ENCODE results near the gene HIVEP1. TPM values are rescaled to one million over a fixed set of nuclear protein-coding genes. Genes with fewer than 3 reads are reported as not detected.

The HIVEP1 gene
- total RNA-seq, 1 experiment from 2014 or later, result 16.7 TPM

DNA sequence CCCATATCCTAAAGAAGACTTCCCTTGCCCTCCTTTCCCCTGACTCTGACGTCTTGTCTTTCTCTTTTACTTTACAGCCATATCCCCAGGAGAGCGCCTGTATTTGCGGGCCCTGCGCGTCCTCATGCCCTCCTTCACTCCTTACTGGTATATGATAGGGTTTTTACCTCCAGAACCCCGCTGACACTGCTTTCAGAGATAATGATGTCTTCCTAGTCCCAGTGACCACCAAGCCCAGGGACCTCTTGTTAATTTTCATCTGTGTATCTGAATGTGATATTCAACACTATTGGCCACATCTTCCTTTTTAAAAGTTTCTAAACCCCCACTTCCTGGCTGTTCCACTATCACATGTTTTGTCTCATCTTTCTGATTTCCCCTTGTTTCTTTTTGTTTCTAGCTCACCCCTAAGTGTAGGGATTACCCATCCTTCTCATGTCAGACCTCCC lies 102.0 kb downstream of the HIVEP1 start:
- DNase-seq (ENCODE audit: low read depth, low spot score) (no peak), ATAC-seq (no peak)
- Histone ChIP-seq H3K27ac (ENCODE audit: low read length) (no peak overlapping the region), H3K36me3 (ENCODE audit: control insufficient read depth, insufficient read depth, low read length) (no peaks in the 10 kb centered on the region), H3K4me3 (ENCODE audit: low read depth in 2 of 2, low read length in 2 of 2) (no peak overlapping the region), H3K27me3 (ENCODE audit: control insufficient read depth, insufficient read depth, low read length) (no peaks in the 10 kb centered on the region), H3K4me1 (ENCODE audit: control insufficient read depth, insufficient read depth, low read length) (no peaks in the 10 kb centered on the region), H3K9me3 (ENCODE audit: control insufficient read depth, insufficient read depth, low read depth, low read length) (peaks cover 3% of the 10 kb centered on the region; the same call in 1 of the 2 replicates)
- in situ Hi-C loops (cut with HindIII; ENCODE audit: low pct_unique_long_range_greater_than_20kb, low sequenced_read_pairs) (no loop called here), intact Hi-C loops (cut with micrococcal nuclease; ENCODE audit: unreplicated experiment) (no loop called here)
- BruUV-seq (replicated peaks), result no TSS peak
- POLR2A ChIA-PET, result no interaction called here
- CTCF ChIA-PET, result no interaction called here
- TF ChIP-seq, protein P1, sequence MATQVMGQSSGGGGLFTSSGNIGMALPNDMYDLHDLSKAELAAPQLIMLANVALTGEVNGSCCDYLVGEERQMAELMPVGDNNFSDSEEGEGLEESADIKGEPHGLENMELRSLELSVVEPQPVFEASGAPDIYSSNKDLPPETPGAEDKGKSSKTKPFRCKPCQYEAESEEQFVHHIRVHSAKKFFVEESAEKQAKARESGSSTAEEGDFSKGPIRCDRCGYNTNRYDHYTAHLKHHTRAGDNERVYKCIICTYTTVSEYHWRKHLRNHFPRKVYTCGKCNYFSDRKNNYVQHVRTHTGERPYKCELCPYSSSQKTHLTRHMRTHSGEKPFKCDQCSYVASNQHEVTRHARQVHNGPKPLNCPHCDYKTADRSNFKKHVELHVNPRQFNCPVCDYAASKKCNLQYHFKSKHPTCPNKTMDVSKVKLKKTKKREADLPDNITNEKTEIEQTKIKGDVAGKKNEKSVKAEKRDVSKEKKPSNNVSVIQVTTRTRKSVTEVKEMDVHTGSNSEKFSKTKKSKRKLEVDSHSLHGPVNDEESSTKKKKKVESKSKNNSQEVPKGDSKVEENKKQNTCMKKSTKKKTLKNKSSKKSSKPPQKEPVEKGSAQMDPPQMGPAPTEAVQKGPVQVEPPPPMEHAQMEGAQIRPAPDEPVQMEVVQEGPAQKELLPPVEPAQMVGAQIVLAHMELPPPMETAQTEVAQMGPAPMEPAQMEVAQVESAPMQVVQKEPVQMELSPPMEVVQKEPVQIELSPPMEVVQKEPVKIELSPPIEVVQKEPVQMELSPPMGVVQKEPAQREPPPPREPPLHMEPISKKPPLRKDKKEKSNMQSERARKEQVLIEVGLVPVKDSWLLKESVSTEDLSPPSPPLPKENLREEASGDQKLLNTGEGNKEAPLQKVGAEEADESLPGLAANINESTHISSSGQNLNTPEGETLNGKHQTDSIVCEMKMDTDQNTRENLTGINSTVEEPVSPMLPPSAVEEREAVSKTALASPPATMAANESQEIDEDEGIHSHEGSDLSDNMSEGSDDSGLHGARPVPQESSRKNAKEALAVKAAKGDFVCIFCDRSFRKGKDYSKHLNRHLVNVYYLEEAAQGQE (IDR thresholded peaks at IDR 0.05; ENCODE audit: insufficient read depth in 1 of 2, low read depth in 2 of 2, low read length in 1 of 2), result no peak

DNA sequence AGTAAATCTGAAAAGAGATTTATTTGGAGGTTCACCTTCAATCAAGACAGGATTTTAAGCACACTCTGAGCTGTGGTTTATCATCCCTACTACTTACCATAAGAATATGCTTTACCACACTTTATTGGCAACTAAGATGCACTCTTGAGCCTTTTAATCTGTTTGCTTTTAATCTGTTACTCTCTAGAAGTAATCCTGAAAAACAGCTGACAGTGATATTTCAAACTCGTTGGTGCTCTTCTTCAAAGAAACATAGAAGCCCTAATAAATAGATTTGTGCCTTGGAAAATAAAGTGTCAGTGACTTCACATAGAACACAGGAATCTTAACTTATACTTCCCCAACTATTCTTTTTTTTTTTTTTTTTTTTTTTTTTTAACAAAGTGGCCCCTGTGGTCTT lies 102.9 kb downstream of the HIVEP1 start:
- H3K4me3 ChIP-seq (ENCODE audit: low read depth in 2 of 2, low read length in 2 of 2), result no peak overlapping the region
- no TSS peak for BruUV-seq (replicated peaks)
- ATAC-seq (no peak), DNase-seq (ENCODE audit: low read depth, low spot score) (no peak)
- no peak overlapping the region for H3K27ac ChIP-seq (ENCODE audit: low read length)
- TF ChIP-seq, protein P1 (IDR thresholded peaks at IDR 0.05; ENCODE audit: insufficient read depth in 1 of 2, low read depth in 2 of 2, low read length in 1 of 2), result no peak
- TF ChIP-seq SIN3A (IDR thresholded peaks at IDR 0.05; ENCODE audit: borderline replicate concordance, insufficient read depth, low read depth, low read length) (no peak), TCF7L2 (IDR thresholded peaks at IDR 0.05; ENCODE audit: low read depth, low read length) (no peak), POLR2AphosphoS5 (IDR thresholded peaks at IDR 0.05; ENCODE audit: low read depth, low read length) (no peak)
- TF ChIP-seq, protein P2, sequence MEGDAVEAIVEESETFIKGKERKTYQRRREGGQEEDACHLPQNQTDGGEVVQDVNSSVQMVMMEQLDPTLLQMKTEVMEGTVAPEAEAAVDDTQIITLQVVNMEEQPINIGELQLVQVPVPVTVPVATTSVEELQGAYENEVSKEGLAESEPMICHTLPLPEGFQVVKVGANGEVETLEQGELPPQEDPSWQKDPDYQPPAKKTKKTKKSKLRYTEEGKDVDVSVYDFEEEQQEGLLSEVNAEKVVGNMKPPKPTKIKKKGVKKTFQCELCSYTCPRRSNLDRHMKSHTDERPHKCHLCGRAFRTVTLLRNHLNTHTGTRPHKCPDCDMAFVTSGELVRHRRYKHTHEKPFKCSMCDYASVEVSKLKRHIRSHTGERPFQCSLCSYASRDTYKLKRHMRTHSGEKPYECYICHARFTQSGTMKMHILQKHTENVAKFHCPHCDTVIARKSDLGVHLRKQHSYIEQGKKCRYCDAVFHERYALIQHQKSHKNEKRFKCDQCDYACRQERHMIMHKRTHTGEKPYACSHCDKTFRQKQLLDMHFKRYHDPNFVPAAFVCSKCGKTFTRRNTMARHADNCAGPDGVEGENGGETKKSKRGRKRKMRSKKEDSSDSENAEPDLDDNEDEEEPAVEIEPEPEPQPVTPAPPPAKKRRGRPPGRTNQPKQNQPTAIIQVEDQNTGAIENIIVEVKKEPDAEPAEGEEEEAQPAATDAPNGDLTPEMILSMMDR (IDR thresholded peaks at IDR 0.05), result no peak
- in situ Hi-C loops (cut with HindIII; ENCODE audit: low pct_unique_long_range_greater_than_20kb, low sequenced_read_pairs), result no loop called here
- ChIA-PET POLR2A (no interaction called here), CTCF (no interaction called here)
- H3K4me1 ChIP-seq (ENCODE audit: control insufficient read depth, insufficient read depth, low read length), result no peaks in the 10 kb centered on the region
- H3K36me3 ChIP-seq (ENCODE audit: control insufficient read depth, insufficient read depth, low read length), result no peaks in the 10 kb centered on the region
- peaks cover 3% of the 10 kb centered on the region; the same call in 1 of the 2 replicates for H3K9me3 ChIP-seq (ENCODE audit: control insufficient read depth, insufficient read depth, low read depth, low read length)
- intact Hi-C loops (cut with micrococcal nuclease; ENCODE audit: unreplicated experiment), result no loop called here
- H3K27me3 ChIP-seq (ENCODE audit: control insufficient read depth, insufficient read depth, low read length), result no peaks in the 10 kb centered on the region

Data from Panc1 (cell line).